Superior temporal gyrus (tissue), 1 donor: Measurements from ENCODE around the gene TXNDC11.

ENCODE experiments used
- DNase-seq: peaks from one replicate; pipeline ENCODE4 v3.0.0-alpha.2; 2016; ENCODE audit errors: extremely low spot score

Gene TXNDC11

DNA sequence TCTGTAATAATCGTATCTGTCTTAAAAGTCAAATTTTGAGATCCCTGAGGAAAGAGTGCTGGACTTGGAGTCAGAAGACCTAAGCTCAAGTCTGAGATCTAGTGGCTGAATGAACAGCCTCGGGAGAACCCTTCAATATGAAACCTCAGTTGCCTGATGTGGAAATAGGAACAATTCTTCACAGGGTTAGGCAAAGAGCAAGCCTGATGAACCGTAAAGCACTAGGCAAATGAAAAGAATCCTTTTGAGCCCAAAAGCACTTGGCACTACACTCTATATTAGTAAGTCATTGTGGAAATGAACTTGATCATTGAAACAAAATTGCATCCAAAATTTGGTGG lies 20.2 kb downstream of the TXNDC11 start:
- DNase-seq, result no peak

DNA sequence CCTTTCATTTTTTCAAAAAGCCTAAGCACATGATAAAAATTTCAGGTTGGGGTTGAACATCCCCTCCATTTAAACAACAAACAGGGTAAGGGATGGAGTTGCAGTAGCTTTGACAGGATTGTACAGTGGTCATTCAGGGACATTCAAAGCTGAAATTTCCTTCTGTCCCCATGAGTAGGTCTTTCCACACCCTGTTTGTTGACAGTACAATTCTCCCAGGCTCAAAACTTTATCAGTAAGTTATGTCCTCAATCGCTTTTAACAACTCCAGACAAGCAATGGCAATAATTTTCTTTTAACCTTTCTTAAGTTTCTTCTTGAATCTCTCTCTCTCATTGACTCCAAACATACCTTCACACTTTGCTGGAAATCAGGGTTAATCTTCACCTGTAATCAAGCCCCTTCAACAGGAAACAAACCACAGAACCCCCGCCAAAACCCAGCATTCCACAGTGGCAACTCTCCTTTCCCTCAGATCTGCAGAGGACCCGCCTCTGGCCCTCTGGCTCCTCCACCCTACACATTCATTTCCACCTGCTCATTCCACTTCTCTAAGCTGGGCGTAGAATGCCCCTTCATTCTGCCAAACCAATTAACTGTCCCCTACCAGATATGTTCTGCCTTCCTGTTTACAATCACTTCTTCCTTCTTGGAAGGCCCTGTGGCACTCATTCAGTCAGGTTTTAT lies 20.7 kb downstream of the TXNDC11 start:
- DNase-seq, result no peak

DNA sequence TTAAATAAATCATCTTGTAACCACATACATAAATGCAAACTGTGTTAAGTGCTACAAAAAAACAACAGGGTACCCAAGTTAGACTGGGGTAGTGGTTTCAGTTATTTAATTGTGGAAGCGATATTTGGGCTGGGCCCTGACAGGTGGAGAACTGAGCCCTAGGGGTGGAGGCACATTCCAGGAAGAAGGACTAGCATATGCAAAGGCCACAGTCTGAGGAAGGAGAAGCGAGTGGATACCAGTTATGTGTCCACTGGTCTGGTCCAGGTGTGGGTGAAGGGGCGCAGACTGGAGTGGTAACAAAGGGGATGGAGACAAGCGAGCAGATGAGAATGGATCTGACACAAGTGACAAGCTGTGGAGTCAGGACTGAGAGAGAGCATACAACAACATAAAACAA lies 22.9 kb downstream of the TXNDC11 start:
- no peak for DNase-seq

DNA sequence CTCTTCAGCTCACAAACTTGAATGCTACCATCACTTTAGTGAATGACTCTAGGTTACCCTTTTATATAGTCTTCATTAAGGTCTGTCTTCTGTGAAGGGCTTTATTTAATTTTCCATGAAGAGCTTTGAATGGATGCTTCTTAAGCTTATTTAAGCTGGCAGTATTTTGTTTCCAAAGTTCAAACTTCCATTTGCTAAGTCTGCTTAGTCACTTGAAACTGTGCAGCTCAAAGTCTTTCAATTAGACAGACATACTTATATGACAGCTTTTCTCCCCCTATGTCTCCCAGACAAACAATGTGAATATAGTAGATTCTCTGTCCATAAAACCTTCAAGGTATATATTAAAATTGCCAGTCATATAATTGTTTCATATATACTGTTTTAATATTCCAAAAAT lies 23.5 kb downstream of the TXNDC11 start:
- DNase-seq, result no peak

DNA sequence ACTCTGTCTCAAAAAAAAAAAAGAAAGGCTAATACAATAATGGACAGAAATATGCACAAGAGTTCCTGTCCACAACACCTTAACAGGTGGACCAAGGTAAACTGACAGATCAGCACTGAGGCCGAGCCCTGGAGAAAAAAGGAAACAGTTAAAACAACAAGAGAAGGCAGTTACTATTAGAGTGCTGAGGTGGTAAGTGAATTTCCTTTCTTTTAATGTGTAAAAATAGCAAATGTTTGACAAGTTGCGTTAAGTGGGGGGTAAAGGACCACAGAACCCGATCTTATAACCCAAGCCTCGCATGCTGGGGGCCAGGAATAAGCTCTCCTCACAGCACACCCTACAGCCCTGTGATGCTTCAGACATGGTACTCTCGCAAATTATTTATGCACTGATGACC lies 24.8 kb downstream of the TXNDC11 start:
- DNase-seq, result no peak

DNA sequence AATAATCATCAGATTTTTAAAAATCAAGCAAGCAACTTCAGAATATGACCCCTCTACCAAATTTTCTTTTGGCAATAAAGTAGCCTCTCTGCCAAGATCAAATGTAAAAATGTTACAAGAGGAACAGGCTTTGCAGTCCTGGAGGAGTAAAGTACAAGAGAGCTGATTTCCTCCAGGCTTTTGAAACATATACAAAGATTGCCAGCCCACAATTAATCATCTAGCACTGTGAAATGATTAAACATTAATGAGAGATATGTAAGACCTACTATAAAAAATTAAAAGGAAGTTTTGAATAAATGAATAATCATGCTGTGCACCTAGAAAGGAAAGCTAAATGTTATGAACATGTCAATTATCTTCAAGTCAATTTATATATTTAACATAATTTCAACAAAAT lies 26.3 kb downstream of the TXNDC11 start:
- DNase-seq, result no peak

DNA sequence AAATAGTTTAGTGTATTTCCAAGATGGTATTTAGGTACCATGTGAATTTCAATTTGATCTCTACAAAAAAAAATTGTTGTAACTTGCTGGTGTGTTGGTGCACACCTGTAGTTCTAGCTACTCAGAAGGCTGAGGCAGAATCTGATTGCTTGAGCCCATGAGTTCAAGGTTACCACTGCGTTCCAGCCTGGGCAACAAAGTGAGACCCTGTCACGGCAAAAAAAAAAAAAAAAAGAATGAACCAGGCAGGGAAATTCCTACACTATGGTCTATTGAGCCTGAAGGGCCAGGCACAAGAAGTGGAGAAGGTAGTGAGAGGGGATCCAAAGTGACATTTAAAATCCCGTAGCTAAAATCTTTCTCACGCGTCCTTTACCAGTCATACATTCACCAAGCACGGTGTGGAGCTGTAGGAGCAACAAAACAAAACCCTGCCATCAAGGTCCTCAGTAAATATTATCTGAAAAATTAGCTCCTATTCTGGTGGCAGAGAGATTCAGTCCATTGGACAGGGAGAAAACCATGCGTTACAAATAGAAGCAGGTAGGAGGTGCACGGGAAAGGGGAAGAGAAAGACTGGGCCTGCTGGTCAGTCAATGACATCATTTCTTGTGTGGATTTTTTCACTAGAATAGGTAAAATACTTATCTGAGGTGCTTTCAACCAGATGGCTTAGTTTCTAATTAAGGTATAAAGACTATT lies 27.3 kb downstream of the TXNDC11 start:
- DNase-seq, result no peak

DNA sequence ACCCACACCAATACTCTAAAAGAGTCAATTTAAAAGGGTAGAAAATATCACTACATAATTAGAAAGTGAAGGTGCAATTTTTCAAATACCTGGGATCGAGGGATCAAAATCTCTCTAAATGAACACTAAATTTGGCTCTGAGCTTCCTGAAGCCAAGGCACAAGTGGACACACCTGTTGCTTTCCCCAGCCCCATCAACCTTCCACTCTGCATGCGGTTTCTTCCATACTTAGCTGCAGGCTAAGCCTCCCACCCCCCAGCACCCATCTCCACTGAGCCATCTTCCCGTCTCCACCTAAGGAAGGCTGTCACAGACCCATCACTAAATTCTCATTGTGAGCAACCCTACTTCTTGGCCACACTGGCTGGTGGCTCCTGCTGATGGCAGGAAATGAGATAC lies 30.5 kb downstream of the TXNDC11 start:
- no peak for DNase-seq

DNA sequence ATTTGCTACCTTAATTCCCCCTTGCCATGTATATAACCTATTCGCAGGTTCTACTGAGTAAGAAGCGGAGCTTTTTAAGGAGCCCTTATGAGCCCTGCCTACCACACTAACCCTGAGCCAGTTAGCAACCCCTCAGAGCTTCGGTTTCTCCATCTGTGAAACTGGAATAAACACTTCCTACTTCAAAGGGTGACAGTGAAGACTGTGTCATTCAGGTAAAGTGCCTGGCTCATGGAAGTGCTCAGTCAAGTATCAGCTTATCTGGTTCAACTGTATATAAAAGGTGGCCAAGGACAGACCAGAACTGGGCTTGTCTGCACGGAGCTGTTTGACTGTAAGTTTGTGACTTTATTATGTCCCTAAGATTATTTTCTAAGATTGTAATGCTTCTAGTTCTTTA lies 31.0 kb downstream of the TXNDC11 start:
- DNase-seq, result no peak

DNA sequence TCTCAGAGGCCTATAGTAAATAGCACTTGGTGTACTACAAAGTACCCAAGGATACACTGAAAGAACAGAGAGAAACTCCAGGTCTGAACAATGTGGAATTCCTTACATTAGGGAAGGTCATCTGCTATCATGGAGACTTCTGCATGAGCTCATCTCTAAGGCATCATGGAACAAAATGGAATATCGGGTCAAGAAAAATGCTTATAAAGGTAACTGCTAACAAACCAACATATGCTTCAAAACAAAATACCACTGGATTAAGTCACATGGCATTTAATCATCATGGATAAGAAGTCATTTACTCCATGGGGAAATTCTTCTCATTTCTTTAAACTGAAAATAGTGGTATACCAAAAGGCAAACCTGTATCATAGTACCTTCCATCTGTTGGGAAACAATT lies 34.2 kb downstream of the TXNDC11 start:
- DNase-seq, result no peak

DNA sequence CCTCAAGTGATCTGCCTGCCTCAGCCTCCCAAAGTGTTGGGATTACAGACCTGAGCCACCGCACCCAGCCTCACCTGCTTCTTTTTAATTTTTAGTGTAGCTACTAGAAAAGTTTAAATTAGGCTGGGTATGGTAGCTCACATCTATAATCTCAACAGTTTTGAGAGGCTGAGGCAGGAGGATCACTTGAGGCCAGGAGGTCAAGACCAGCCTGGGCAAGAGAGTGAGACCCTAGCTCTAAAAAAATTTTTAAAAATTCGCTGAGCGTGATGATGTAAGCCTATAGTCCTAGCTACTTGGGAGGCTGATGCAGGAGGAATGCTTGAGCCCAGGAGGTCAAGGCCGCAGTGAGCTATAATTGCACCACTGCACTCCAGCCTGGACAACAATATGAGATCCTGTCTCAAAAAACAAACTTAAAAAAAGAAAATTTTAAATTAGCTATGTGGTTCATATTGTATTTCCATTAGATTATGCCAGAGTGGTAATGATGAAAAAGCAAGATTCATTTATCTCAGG lies 34.9 kb downstream of the TXNDC11 start:
- no peak for DNase-seq

DNA sequence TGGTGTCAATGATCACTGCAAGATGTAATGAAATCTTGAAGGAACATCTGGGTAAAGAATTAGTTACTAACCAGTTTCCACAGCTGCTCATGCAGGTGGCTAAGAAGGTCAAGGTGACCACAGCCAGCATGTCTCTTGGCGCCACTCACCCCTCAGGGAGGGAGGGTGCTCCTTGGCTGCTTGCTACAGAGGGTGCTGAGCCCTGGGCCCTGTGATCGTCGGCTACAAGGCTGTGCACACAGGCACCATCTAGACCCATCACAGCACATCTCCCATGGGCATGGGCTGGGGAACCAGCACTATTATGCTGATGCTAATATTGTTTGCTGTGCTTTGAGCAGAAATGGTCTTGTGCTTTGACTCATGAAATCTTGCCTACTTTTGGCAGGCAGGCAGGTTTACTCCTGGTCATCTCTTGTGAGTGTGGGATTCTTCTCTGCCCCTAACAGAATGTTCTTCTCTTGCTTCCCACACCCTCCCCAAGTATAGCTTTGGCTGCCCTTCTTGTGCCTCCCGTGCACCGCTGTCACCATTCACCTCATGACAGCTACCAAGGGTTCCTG lies 36.4 kb downstream of the TXNDC11 start:
- no peak for DNase-seq

DNA sequence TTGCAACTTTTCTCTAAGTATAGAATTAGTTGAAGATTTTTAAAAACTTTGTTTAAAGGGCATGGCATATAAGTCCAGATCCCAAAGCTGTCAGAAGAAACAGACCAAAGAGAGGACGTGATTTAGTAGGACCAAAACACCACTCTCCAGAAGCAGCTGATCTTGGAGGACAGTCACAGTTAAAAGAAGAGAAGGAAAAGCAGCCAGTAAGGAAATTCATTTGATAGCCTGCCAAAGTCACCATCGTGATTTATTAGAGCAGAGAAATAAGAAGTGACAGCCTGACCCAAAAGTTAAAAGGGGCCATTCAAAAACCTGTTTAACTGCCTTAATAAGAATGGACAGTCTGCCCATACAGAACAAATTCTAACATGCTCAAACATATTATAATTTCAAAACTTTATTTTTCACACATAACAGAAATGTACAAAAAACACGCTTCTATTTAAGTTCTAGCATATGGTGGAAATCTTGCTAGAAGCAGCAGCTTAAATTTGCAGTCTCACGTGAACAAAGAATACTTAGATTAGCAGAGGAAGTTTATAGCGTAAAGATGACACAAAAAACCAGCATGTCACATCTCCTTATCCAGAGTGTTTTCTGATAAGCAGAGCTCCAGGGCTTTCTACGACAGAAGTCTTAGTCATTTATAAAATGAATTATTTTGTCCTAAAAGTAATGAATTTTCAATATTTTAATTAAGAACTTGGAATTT lies 37.2 kb downstream of the TXNDC11 start:
- no peak for DNase-seq

DNA sequence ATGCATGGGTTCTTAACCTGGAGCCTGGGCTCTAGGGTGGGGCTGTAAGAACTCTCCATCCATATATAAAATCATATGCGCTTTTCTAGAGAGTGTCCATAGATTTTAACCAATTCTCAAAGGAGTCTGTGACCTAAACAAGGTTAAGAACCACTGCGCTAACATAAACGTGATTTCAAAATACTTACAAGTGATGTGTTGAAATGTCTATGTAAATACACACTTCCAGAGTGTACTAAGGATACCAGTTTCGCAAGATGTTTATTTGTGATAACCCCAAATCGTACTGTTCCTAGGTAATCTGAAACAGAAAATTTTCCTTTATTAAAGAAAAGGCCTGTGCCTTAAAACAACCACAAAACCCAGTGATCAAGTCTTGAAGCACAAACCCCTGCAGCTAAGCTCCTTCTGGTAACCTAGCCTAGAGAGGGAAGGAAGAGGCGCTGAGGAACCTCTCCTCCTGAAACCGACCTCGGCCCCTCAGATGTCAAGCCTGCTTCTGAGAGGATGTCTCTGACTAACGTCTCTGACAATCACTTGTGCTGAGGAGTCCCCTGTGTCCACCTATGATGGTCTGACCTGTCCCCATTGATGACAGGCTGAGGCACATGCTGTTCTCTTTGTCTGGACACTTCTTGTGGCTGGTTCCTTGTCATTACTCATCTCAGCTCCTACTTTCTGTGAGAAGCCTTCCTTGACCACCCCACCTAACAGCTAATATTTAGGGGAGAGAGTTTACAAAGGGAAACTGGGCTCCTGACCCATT lies 42.2 kb downstream of the TXNDC11 start:
- DNase-seq, result peak; percentile 6

DNA sequence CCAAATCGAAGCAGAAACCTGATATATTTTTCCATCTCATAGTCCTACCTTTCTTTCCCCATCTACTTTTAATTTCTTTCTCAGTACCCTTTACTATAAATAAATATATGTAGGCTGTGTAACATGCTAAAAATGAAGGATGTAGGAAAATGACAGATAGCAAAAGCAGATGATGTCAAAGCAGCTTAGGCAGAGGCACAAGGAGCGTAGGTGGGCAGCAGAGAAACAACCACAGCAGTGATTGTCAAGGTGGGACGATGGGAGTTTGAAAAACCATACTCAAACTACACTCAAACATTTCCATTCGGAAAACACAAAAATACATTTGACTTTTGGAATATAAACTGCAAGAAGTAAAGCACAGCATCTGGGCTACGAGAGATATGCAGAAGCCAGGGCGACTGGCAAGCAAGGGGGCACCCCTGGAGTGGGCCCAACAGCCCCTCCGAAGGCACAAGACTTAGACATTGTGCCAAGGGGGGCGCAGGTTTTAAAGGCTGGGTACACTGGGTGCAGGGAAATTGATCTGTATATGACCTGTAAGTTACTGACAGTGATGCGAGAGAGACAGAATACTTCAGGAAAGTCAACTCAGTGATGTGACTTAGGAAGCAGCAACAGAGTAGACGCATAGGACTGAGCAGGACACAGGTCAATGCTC lies 43.3 kb downstream of the TXNDC11 start:
- peak; percentile 23 for DNase-seq

DNA sequence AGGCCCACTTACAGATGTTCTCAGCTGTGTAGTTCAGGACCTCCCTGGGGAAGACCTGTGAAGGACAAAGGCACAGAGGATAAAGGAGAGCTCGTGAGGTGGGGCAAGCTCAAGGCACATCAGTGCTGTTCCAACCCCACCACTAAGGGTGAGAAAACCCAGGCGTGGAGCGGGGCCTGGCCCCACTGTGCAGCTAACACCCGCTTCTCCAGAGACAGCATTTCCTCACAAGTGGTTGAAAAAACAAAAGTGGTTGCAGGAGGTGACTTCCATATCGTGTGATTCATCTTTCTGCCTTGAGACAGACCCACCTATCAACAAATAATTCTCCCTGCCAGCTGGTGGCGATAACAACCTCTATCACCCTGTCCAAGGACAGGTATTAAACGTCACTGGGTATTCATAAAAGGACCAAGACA lies 44.4 kb downstream of the TXNDC11 start:
- DNase-seq, result no peak

DNA sequence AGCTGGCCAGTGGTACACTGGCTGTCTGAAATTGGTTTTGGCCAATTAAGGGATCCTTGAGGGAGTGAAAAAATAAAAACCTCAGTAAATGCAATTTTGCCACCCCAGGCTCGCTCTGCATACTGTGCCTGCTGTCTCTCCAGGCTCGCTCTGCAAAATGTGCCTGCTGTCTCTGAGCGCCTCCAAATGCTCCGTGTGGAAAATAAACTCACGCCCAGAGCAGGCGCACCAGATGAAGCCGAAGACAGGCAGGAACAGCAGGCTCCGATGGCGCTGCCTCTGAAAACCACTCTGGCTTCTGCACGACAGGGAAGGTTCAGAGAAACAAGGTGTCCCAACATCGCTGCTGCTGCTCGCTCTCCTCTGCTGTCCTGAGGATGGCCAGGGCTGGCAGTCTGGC lies 45.3 kb downstream of the TXNDC11 start:
- DNase-seq, result peak; percentile 49

DNA sequence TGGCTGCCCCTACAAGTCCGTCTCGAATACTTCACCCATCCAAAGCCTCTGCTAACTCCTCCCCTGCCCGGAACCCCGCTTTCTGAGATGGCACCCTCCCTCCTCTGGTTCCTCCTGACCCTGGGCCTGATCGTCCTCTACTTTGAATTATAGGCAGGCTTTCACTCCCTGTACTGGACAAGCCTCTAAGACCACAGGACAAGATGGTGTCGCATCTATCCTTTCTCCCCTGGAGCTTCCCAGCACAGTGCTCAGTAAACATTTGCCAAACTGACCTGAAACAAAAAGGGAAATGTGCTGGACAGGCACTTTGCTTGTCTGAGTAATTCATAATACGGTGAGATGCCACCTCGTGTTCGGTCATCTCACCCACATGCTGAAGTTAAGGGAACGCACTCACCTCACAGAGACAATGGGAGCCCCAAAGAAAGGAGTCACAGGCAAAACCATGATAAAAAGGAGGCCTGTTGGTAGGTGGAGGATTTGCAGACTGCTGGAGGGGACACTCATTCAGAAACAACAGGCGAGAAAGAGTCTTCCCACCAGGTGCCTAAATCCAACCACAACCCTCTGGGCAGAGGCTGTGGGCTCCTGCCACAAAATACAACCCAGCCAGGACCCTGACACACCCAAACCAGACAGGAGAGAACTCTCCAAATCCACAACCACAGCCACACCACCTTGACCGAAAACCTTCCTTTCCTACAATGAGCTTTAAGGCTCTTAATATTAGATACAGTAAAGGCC lies 46.2 kb downstream of the TXNDC11 start:
- no peak for DNase-seq

DNA sequence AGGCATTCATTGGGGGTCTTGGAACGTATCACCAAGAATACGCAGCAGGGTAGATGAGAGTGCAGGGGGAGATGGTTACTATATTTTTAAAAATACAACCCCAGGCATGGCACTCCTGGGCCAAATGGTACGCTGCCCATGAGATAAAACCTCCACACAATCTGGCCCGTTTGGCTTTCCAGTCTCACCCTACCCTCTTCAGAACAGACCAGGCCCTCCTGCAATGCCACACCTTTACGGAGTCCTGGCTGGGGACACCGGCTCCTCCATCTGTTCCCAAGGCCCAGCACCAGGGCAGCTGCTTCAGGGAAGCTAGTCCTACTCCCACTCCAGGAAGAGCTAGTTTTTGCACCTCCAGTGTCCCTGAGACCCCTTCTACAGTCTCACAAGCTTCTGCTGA lies 50.0 kb downstream of the TXNDC11 start:
- DNase-seq, result no peak

DNA sequence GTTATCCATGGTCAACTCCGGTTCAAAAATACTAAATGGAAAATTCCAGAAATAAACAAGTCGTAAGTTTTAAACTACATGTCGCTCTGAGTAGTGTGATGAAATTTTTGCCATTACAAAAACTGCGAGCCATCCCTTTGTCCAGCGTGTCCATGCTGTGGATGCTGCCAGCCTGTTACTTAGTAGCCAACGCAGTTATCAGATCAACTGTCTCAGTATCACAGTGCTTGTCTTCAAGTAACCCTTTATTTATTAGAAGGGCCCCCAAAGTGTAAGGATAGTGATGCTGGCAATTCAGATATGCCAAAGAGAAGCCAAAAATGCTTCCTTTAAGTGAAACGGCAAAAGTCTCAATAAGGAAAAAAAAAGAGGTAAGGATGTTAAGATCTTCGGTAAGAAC lies 50.5 kb downstream of the TXNDC11 start:
- peak; percentile 7 for DNase-seq

DNA sequence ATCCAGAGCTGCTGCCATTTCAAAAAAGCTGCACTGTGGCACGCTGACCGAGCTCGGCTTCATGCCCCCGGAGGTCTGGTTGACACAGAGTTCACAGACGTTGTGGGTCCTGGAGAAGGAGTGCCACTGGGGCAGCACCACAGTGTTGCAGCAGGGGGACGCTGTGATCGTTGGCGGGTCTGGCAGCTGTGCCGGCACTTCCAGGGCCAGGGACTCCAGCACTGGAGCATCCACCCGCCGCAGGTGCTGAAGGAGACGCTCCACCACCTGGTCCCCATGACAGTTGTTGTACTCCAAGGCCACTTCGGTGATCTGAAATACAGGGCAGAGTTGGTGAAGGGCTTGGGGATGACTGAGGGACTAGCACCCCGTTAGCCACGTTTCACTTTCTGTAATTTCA lies 50.9 kb downstream of the TXNDC11 start:
- DNase-seq, result no peak
